ENCODE measurements around the gene DIPK1B.

The DIPK1B gene

GRCh38 chr9:136673088-136673974 lies 39.0 kb upstream of the DIPK1B start:
- DNase-seq: no peak

- no peak for DNase-seq
These were observed 38.2 kb upstream of the DIPK1B start for GRCh38 chr9:136673975-136674785.

- DNase-seq: no peak
These were observed 37.5 kb upstream of the DIPK1B start for GRCh38 chr9:136674786-136675349.

GRCh38 chr9:136675477-136676296 lies 36.7 kb upstream of the DIPK1B start:
- no peak for DNase-seq

GRCh38 chr9:136676297-136676794 lies 36.0 kb upstream of the DIPK1B start:
- no peak for DNase-seq

- DNase-seq: no peak
These were observed 35.3 kb upstream of the DIPK1B start for GRCh38 chr9:136676920-136677686.

- DNase-seq: no peak
These were observed 34.3 kb upstream of the DIPK1B start for GRCh38 chr9:136678034-136678433.

- no peak for DNase-seq
These were observed 33.7 kb upstream of the DIPK1B start for GRCh38 chr9:136678624-136679023.

- no peak for DNase-seq
These were observed 32.9 kb upstream of the DIPK1B start for GRCh38 chr9:136679431-136679941.

GRCh38 chr9:136681029-136681428 lies 31.3 kb upstream of the DIPK1B start:
- DNase-seq: no peak

- no peak for DNase-seq
These were observed 30.2 kb upstream of the DIPK1B start for GRCh38 chr9:136681945-136682699.

GRCh38 chr9:136682710-136683109 lies 29.7 kb upstream of the DIPK1B start:
- no peak for DNase-seq

GRCh38 chr9:136683173-136683745 lies 29.1 kb upstream of the DIPK1B start:
- DNase-seq: no peak

GRCh38 chr9:136683755-136684154 lies 28.6 kb upstream of the DIPK1B start:
- no peak for DNase-seq

GRCh38 chr9:136684339-136684738 lies 28.0 kb upstream of the DIPK1B start:
- DNase-seq: no peak

GRCh38 chr9:136684799-136685198 lies 27.6 kb upstream of the DIPK1B start:
- DNase-seq: no peak

- DNase-seq: no peak
These were observed 27.2 kb upstream of the DIPK1B start for GRCh38 chr9:136685216-136685615.

GRCh38 chr9:136685790-136686533 lies 26.4 kb upstream of the DIPK1B start:
- no peak for DNase-seq

- DNase-seq: no peak
These were observed 25.9 kb upstream of the DIPK1B start for GRCh38 chr9:136686534-136686793.
